ENCODE measurements around the gene STXBP5. TPM values are rescaled to one million over a fixed set of nuclear protein-coding genes. Genes with fewer than 3 reads are reported as not detected.

STXBP5 gene
- total RNA-seq, 1 donor, result 89.8 TPM

DNA sequence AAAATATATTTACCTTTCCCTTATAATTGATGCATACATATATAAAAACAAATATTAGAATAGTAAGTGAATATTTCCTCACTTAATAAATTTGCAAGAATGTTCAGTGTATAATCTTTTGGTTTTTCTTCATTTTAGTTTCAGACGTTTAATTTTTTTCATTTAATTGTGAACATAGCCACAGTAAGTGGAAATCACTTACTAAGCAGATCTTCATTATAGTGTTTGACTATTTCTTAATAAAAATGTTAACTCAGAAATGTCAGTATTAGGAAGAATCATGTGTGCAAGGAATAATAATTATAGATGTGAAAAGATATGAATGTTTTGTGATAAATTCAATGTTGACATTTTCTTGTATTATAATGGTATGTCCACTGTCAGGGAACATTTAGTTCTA, 27.4 kb downstream of the STXBP5 start:
- TF ChIP-seq, protein P1, sequence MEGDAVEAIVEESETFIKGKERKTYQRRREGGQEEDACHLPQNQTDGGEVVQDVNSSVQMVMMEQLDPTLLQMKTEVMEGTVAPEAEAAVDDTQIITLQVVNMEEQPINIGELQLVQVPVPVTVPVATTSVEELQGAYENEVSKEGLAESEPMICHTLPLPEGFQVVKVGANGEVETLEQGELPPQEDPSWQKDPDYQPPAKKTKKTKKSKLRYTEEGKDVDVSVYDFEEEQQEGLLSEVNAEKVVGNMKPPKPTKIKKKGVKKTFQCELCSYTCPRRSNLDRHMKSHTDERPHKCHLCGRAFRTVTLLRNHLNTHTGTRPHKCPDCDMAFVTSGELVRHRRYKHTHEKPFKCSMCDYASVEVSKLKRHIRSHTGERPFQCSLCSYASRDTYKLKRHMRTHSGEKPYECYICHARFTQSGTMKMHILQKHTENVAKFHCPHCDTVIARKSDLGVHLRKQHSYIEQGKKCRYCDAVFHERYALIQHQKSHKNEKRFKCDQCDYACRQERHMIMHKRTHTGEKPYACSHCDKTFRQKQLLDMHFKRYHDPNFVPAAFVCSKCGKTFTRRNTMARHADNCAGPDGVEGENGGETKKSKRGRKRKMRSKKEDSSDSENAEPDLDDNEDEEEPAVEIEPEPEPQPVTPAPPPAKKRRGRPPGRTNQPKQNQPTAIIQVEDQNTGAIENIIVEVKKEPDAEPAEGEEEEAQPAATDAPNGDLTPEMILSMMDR (IDR thresholded peaks at IDR 0.05; ENCODE audit: insufficient read depth, low read depth, low read length), result no peak
- H3K4me3 ChIP-seq (ENCODE audit: low read depth, low read length), result no peak overlapping the region
- no peak for DNase-seq (ENCODE audit: low read depth)

DNA sequence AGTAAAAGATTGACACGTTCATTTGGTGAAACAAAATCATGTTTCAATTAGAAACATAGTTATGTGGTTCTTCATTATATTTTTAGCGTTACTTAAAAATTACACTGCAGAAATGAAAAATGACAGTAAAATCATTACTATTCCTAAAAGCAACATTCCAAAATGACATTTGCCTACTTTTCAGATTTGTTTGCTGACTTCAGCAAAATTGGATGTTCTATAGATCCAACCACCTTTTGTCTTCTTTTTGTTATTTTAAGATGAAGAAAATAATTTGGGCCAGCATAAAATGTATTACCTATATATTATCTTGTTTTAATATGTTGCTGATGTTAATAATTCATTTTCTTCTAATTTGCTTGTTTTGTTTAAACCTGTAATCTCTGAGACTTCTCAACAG, 30.5 kb downstream of the STXBP5 start:
- H3K4me3 ChIP-seq (ENCODE audit: low read depth, low read length), result no peak overlapping the region

GRCh38 chr6:147238164-147238563, 33.9 kb downstream of the STXBP5 start:
- TF ChIP-seq, protein P1 (IDR thresholded peaks at IDR 0.05; ENCODE audit: insufficient read depth, low read depth, low read length), result no peak
- no peak for DNase-seq (ENCODE audit: low read depth)

More for the DNA sequence above, 30.5 kb downstream of the STXBP5 start:
- TF ChIP-seq, protein P1 (IDR thresholded peaks at IDR 0.05; ENCODE audit: insufficient read depth, low read depth, low read length), result no peak
- DNase-seq (ENCODE audit: low read depth), result no peak

DNA sequence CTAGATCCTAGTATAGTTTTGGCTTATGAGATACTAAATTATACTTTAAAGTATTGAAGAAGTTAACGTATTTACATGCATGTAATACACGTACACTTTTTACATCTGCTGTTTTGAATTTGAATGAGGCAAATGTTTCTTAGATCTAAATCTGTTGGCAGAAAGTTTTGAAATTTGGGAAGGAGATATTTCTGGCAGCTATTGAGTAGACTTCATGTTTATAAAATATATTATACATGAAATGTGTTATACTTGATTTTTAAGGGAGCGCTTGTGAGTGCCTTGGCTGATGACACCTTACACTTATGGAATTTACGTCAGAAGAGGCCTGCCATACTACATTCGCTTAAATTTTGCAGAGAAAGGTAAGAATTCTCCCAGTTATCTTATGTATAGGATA, 34.7 kb downstream of the STXBP5 start:
- DNase-seq (ENCODE audit: low read depth), result no peak
- H3K4me3 ChIP-seq (ENCODE audit: low read depth, low read length), result no peak overlapping the region
- TF ChIP-seq, protein P1 (IDR thresholded peaks at IDR 0.05; ENCODE audit: insufficient read depth, low read depth, low read length), result no peak

More at GRCh38 chr6:147238164-147238563, 33.9 kb downstream of the STXBP5 start:
- no peak overlapping the region for H3K4me3 ChIP-seq (ENCODE audit: low read depth, low read length)

GRCh38 chr6:147244832-147245231, 40.6 kb downstream of the STXBP5 start:
- no peak for DNase-seq (ENCODE audit: low read depth)
- TF ChIP-seq, protein P1 (IDR thresholded peaks at IDR 0.05; ENCODE audit: insufficient read depth, low read depth, low read length), result no peak
- H3K4me3 ChIP-seq (ENCODE audit: low read depth, low read length), result no peak overlapping the region

DNA sequence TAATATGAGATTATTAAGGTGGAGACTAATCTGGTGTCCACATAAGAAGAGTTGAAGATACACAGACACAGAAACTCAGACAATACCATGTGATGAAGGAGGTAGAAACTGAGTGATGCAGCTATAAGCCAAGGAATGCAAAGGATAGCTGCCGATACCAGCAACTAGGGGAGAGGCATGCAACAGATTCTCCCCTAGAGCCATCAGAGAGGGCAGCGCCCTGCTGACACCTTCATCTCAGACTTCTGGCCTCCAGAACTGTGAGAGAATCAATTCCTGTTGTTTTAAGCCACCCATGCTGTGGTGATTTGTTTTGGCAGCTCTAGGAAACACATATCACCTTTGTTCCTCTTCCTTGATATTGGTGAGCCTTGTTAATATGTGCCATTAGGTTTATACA, 41.5 kb downstream of the STXBP5 start:
- no peak overlapping the region for H3K4me3 ChIP-seq (ENCODE audit: low read depth, low read length)
- DNase-seq (ENCODE audit: low read depth), result no peak
- TF ChIP-seq, protein P1 (IDR thresholded peaks at IDR 0.05; ENCODE audit: insufficient read depth, low read depth, low read length), result no peak

All from fibroblast of villous mesenchyme (primary cell).